Measurements from ENCODE around the gene RFX7.

Gene RFX7

GRCh38 chr15:56102441-56102840 is 141.2 kb downstream of the RFX7 start:
- no peak for DNase-seq

- no peak for DNase-seq
Measured at GRCh38 chr15:56099311-56099710, 144.4 kb downstream of the RFX7 start.

- peak; percentile 1 for DNase-seq
Measured at GRCh38 chr15:56098195-56098863, 145.3 kb downstream of the RFX7 start.

GRCh38 chr15:56095406-56095805 is 148.3 kb downstream of the RFX7 start:
- no peak for DNase-seq

GRCh38 chr15:56094171-56094570 is 149.5 kb downstream of the RFX7 start:
- no peak for DNase-seq

- no peak for DNase-seq
Measured at GRCh38 chr15:56088389-56088788, 155.3 kb downstream of the RFX7 start.

GRCh38 chr15:56086566-56086965 is 157.1 kb downstream of the RFX7 start:
- no peak for DNase-seq

GRCh38 chr15:56082263-56082761 is 161.4 kb downstream of the RFX7 start:
- no peak for DNase-seq

- DNase-seq, result no peak
Measured at GRCh38 chr15:56077081-56077480, 166.6 kb downstream of the RFX7 start.

GRCh38 chr15:56076640-56077039 is 167.0 kb downstream of the RFX7 start:
- no peak for DNase-seq

GRCh38 chr15:56074481-56075265 is 169.0 kb downstream of the RFX7 start:
- DNase-seq, result no peak

GRCh38 chr15:56064152-56064551 is 179.5 kb downstream of the RFX7 start:
- DNase-seq, result peak; percentile 10

- DNase-seq, result no peak
Measured at GRCh38 chr15:56059716-56060115, 184.0 kb downstream of the RFX7 start.

GRCh38 chr15:56058986-56059385 is 184.7 kb downstream of the RFX7 start:
- no peak for DNase-seq

- no peak for DNase-seq
Measured at GRCh38 chr15:56056626-56057025, 187.1 kb downstream of the RFX7 start.

- DNase-seq, result peak; percentile 30
Measured at GRCh38 chr15:56053046-56053400, 190.7 kb downstream of the RFX7 start.

GRCh38 chr15:56052395-56053045 is 191.2 kb downstream of the RFX7 start:
- DNase-seq, result peak; percentile 55

GRCh38 chr15:56051676-56052075 is 192.0 kb downstream of the RFX7 start:
- no peak for DNase-seq

- no peak for DNase-seq
Measured at GRCh38 chr15:56049577-56049976, 194.1 kb downstream of the RFX7 start.

- DNase-seq, result peak; percentile 10
Measured at GRCh38 chr15:56047354-56047753, 196.3 kb downstream of the RFX7 start.

GRCh38 chr15:56045068-56045748 is 198.5 kb downstream of the RFX7 start:
- DNase-seq, result no peak

- no peak for DNase-seq
Measured at GRCh38 chr15:56042982-56043980, 200.4 kb downstream of the RFX7 start.
